Ascending aorta (tissue), 2 donors: ENCODE data around the gene TESPA1. TPM values are rescaled to one million over a fixed set of nuclear protein-coding genes. Genes with fewer than 3 reads are reported as not detected.
"Not testable (repeated sequence)": the region's sequence is repeated elsewhere in the genome, so short reads cannot be mapped to it uniquely, and the experiment has no call there.

Experiments used
- DNase-seq, 2 donors: peaks; one replicate each; pipeline ENCODE4 v3.0.0-alpha.2; 2019; ENCODE audit warnings: low spot score in 2 of 2
- H3K27ac ChIP-seq, 2 donors: fragments of 200-600 bp; sonication (generic); one replicate each; pipeline ENCODE4 v1.5.1; 2016 to 2017; ENCODE audit warnings: mild to moderate bottlenecking in 1 of 2
- H3K27me3 ChIP-seq: fragments of 200-600 bp; sonication (generic); one replicate; pipeline ENCODE4 v1.5.1; 2017
- H3K36me3 ChIP-seq, 2 donors: fragments of 200-600 bp; sonication (generic); one replicate each; pipeline ENCODE4 v1.5.1; 2016
- H3K4me1 ChIP-seq, 2 donors: fragments of 200-600 bp; sonication (generic); one replicate each; pipeline ENCODE4 v1.5.1; 2016 to 2017; ENCODE audit warnings: mild to moderate bottlenecking in 1 of 2
- H3K4me3 ChIP-seq, 2 donors: fragments of 200-600 bp; sonication (generic); one replicate each; pipeline ENCODE4 v1.5.1; 2016 to 2017; ENCODE audit warnings: mild to moderate bottlenecking in 1 of 2
- H3K9me3 ChIP-seq, 2 donors: fragments of 200-600 bp; sonication (generic); one replicate each; pipeline ENCODE4 v1.5.1; 2016
- intact Hi-C: fragments of 100-400 bp; cut with DNase I; formaldehyde crosslinking; loops from one replicate; pipeline ENCODE4 v1.15.1; 2023
- total RNA-seq: library from RNA; depleted of rRNA; stranded (reverse); fragments of >200 nt; gene quantifications from one replicate; pipeline ENCODE4 v1.1.0, GENCODE V29; 2016
- TF ChIP-seq, protein P1 (sequence below), 3 experiments: fragments of 200-600 bp in 2 of 3; fragments of 450-650 bp in 1 of 3; sonication (generic) in 2 of 3; IDR thresholded peaks; one replicate each; pipeline ENCODE4 v1.5.1; 2016 to 2019; ENCODE audit warnings: antibody characterized with exemption in 3 of 3, mild to moderate bottlenecking in 1 of 3, moderate library complexity in 1 of 3

TESPA1 gene
- total RNA-seq, 1 donor from 2014 or later: not detected

DNA sequence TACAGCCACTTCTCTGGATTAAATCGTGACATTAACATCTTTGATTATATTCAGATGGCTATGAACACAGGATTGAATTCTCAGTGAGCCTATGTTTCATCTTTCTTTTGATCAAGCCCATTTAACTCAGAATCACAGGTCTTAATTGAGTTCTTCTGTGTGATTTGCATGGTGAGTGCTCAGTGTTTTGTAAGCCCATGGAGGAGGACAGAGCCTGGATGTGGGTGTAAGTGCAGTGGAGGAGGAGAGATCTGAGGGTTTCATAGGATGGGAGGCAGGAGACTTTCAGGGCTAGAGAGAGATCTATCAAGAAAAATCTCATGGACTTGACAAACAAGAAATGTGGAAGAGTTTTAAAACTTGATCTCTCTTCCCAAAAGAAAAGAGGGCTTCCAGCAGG is 5.3 kb upstream of the TESPA1 start:
- H3K4me1 ChIP-seq: no peaks in the 10 kb centered on the region
- no peak for DNase-seq
- no peak overlapping the region for H3K27ac ChIP-seq
- H3K27me3 ChIP-seq: no peaks in the 10 kb centered on the region
- H3K4me3 ChIP-seq: no peak overlapping the region
- H3K9me3 ChIP-seq: no peaks in the 10 kb centered on the region
- TF ChIP-seq, protein P1, sequence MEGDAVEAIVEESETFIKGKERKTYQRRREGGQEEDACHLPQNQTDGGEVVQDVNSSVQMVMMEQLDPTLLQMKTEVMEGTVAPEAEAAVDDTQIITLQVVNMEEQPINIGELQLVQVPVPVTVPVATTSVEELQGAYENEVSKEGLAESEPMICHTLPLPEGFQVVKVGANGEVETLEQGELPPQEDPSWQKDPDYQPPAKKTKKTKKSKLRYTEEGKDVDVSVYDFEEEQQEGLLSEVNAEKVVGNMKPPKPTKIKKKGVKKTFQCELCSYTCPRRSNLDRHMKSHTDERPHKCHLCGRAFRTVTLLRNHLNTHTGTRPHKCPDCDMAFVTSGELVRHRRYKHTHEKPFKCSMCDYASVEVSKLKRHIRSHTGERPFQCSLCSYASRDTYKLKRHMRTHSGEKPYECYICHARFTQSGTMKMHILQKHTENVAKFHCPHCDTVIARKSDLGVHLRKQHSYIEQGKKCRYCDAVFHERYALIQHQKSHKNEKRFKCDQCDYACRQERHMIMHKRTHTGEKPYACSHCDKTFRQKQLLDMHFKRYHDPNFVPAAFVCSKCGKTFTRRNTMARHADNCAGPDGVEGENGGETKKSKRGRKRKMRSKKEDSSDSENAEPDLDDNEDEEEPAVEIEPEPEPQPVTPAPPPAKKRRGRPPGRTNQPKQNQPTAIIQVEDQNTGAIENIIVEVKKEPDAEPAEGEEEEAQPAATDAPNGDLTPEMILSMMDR (IDR thresholded peaks at IDR 0.05): no peak
- no peaks in the 10 kb centered on the region for H3K36me3 ChIP-seq
- intact Hi-C loops: loop anchor here (5.0 kb wide), 1 partner anchor 627 kb away; no protein-coding TSS in a partner anchor

DNA sequence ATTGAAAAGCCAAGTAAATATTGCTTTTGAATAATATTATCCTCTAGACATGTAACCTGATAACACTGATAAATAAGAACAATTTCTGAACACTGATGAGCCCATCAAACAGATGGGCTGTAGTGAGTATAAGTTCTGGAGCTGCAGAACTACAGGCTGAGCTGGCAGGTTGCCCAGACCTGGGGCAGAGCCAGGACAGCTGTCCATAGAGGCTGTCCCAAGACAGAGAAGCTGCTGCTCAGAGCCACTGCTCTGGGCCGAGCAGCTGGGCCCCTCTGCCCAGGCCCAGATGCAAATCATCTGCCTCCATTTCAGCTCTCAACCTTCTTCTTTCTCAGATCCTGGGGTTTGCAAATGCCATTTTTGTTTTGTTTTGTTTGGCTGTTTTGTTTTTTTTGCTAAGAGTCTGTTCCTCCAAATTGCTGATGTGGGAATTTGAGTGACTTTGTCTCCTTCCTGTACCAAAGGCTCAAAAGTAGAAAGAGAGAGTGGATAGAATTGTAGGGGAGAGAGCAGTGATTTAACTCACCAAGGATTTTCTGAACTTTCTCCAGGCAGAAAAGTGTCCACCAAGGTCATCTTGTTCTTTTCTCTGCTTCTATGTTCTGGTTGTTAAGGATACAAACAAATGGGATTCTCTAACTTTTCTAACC is 4.0 kb upstream of the TESPA1 start:
- Histone ChIP-seq H3K27ac (no peak overlapping the region), H3K4me1 (no peaks in the 10 kb centered on the region), H3K9me3 (no peaks in the 10 kb centered on the region), H3K4me3 (no peak overlapping the region), H3K27me3 (no peaks in the 10 kb centered on the region), H3K36me3 (no peaks in the 10 kb centered on the region)
- TF ChIP-seq, protein P1 (IDR thresholded peaks at IDR 0.05): no peak
- peak in 1 of 2 donors; percentile 11 for DNase-seq
- intact Hi-C loops: no loop called here

DNA sequence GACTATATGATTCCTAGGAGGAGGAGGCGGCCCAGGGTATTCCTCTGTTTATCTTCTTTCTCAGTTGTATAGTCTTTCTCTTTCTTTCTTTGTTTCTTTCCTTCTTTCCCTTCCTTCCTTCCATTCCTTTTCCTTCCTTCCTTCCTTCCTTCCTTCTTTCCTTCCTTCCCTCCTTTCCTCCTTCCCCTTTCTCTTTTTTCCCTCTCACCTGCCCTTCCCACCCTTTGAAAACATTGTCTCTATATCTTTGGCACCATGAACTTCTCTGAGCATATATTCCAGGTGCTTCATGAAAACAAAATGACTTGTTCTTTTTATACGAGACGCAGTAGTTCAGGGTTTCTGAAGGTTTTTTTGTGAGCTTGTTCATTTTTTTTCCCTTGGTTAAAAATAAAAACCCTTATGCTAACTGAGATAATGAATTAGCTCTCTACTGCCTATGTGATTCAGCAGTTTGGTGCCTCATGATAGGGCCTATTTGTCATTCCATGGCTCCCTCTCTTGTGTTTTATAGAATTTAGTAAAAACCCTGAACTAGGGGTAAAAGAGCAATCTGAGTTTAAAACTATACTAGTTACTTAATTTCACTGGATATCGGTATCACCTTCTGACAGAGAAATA is 3.2 kb upstream of the TESPA1 start:
- TF ChIP-seq, protein P1 (IDR thresholded peaks at IDR 0.05): no peak
- H3K9me3 ChIP-seq: no peaks in the 10 kb centered on the region
- no peaks in the 10 kb centered on the region for H3K4me1 ChIP-seq
- no peak overlapping the region for H3K27ac ChIP-seq
- H3K4me3 ChIP-seq: no peak overlapping the region
- no peaks in the 10 kb centered on the region for H3K27me3 ChIP-seq
- H3K36me3 ChIP-seq: no peaks in the 10 kb centered on the region
- intact Hi-C loops: no loop called here
- no peak for DNase-seq

DNA sequence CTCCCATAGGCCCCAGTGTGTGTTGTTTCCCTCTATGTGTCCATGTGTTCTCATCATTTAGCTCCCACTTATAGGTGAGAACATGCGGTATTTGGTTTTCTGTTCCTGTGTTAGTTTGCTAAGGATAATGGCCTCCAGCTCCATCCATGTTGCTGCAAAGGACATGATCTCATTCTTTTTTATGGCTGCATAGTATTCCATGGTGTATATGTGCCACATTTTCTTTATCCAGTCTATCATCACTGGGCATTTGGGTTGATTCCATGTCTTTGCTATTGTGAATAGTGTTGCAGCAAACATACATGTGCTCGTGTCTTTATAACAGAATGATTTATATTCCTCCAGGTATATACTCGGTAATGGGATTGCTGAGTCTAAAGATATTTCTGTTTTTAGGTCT is 2.2 kb upstream of the TESPA1 start:
- H3K4me1 ChIP-seq, H3K36me3 ChIP-seq, H3K27ac ChIP-seq, H3K9me3 ChIP-seq, DNase-seq, H3K27me3 ChIP-seq, intact Hi-C loops, H3K4me3 ChIP-seq: not testable (repeated sequence)

DNA sequence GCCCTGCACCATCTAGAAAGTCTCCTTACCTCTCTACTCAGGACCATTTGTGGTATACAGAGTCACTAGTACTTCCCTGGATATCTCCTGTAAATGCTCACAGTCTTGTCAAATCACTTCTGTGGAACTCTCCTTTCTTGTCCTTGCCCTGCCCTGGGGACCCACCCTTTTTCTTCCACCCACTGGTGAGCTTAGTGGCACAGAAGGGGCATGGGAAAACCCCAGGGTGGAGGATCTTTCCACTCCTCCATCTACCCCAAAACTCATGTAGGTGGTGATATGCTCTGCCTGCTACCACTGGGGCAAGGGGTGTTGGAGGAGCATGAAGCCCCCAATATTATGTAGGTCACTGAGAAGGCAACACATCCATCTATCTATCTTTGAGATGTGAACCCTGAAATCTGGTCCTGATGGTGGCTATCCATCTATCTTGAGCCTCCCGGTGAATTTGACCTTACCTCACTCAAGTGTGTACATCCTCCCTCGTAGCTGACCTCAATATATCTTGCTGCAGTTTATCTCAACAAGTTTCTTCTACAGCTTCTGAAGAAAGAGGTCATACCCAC is 943 bp downstream of the TESPA1 start:
- Histone ChIP-seq H3K4me1 (no peaks in the 10 kb centered on the region), H3K9me3 (no peaks in the 10 kb centered on the region), H3K4me3 (no peak overlapping the region), H3K36me3 (no peaks in the 10 kb centered on the region), H3K27ac (no peak overlapping the region), H3K27me3 (no peaks in the 10 kb centered on the region)
- intact Hi-C loops: no loop called here
- TF ChIP-seq, protein P1 (IDR thresholded peaks at IDR 0.05): no peak
- no peak for DNase-seq

DNA sequence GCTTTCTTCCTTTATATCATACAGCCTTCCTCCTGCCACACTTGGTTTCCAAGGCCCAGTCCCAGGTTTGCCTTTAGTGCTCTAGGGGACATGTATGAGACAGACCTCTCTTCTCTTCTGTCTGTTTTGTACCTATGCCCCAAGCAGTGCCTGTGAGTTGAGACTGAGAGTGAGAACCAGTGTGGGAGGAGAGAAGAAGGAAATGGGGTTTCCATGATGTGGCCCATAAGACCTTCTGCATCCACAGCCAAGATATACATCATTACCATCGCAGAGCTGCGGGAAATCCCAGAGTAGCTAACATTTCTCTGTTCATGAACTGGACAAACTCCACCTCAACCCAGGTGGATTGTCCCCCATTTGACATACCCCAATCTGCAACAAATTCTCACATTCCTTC is 2.8 kb downstream of the TESPA1 start:
- intact Hi-C loops: no loop called here
- TF ChIP-seq, protein P1 (IDR thresholded peaks at IDR 0.05): no peak

More for the DNA sequence above, 2.8 kb downstream of the TESPA1 start:
- no peak overlapping the region for H3K4me3 ChIP-seq
- DNase-seq: no peak
- no peak overlapping the region for H3K27ac ChIP-seq
- no peaks in the 10 kb centered on the region for H3K27me3 ChIP-seq
- no peaks in the 10 kb centered on the region for H3K4me1 ChIP-seq
- H3K9me3 ChIP-seq: no peaks in the 10 kb centered on the region
- H3K36me3 ChIP-seq: no peaks in the 10 kb centered on the region
